Retina (tissue), 1 donor: ENCODE results near the gene CPB1.

Source experiments
- DNase-seq: peaks from one replicate; pipeline ENCODE4 v3.0.0-alpha.2; 2016

CPB1 gene

GRCh38 chr3:148833223-148833622 lies 5.6 kb downstream of the CPB1 start:
- no peak for DNase-seq

DNA sequence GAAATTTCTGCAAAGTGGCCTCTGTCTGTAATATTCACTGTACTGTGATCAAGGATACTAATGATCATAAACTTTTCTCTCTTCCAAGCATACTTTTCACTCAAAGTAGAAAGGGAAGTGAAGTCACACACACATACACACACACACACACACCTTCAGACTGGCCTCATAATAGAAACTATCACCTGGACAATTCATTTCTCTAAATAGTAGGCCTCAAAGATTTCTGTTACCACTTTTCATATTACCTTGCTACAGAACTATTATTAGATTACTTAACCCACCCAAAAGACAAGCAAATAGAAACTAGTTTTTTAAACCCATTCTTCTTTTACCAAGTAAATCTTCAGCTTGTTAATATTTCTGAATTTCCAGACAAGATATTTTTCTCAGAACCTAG lies 12.2 kb downstream of the CPB1 start:
- no peak for DNase-seq

DNA sequence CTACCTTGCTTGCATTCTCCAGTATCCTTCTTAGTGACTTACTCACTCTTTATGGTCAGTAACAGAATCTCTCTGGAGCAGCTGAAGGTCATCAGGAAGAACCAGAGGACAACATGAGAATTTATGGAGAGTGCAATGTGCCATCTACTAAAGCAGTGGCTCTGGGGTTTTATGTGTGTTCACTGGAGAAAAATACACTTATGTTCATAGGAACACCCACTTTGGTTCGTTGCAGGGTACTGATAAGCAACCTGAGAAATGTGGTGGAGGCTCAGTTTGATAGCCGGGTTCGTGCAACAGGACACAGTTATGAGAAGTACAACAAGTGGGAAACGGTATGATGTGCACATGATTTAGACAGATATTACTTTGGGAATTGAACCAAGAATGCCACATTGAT lies 12.8 kb downstream of the CPB1 start:
- no peak for DNase-seq

- DNase-seq = no peak
Observed at GRCh38 chr3:148845756-148846395, 18.3 kb downstream of the CPB1 start.

GRCh38 chr3:148847351-148847750 lies 19.7 kb downstream of the CPB1 start:
- no peak for DNase-seq

- no peak for DNase-seq
Observed at GRCh38 chr3:148848410-148848809, 20.8 kb downstream of the CPB1 start.

DNA sequence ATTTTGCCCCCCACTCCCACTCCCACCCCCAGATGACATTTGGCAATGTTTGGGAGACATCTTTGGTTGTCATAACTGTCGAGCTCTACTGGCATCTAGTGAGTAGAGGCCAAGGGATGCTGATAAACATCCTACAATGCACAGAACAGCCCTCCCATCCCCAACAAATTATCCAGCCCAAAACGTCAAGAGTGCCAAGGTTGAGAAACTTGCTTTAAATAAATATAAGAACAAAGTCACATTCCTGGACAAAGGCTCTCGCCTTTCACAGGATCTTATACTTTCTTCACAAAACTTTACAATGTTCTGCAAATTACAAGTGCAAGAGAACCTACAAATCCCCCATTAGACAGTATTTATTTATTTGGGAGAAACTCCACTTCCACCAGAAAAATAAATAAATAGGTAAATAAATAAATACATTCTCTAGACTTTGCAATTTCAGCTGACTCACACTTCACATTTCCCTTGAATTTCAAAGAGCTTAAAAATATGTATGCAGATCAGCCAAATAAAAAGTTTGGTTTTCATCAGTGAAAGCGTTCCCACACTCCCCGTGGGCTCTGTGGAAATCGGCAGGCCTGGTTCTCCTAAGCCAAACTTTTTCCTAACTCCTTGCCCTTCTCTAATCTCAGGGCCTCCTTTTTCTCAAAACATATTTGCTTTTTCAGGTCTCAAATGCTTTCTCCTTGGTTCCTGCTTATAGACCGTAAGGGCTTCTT lies 24.8 kb downstream of the CPB1 start:
- no peak for DNase-seq

- no peak for DNase-seq
Observed at GRCh38 chr3:148853076-148853475, 25.5 kb downstream of the CPB1 start.

DNA sequence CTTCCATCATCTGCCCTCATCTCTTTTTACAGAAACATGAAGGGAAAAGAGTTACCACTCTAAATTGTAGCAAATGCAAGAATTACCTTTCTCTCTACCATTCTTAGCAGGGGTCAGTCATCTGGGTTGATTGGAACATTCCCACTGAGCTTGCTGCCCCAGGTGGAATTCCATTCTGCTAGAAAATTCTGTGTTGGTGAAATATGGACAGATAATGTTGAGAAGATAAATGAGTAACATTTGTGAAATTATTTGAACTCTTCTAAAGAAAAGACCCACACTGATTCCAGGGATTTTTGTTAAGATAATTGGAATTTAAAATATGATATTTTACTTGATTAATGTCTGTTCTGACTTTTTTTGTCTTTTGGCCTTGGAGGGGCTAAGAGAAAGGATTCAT lies 26.4 kb downstream of the CPB1 start:
- no peak for DNase-seq

DNA sequence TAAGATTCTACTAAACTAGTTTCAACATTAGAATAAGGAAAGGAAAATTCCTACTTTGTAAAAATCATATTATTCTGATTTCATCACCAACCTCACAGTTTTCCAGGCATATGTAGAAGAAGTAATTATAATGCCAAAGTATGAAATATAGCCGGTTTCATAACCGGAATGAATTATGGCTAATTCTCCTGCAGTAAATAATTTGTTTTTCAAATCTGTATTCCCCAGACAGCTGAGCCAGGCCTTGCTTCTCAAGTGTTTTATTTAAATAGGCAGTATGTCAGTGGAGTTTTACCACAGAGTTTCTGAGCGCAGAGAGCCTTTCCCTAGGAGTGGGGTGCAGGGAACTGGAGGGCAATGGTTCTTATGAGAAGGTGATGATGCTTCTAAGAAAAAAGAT lies 28.8 kb downstream of the CPB1 start:
- no peak for DNase-seq

DNA sequence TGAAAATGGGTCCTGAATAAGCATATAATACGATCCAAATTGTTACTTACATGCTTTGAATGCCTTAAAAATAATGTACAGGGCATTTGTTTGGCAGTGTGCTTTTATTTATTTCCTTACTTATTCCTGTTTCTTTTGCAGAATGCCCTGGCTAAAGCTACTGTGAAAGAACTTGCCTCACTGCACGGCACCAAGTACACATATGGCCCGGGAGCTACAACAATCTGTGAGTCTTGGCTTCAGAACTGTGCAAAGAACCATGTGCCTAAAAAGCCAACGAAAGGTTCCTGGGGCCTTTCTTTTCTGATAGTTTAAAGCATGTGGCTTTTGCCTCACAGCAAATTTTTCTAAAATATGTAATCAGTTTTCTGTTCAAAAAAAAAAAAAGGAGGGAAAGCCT lies 29.7 kb downstream of the CPB1 start:
- DNase-seq = no peak

- no peak for DNase-seq
Observed at GRCh38 chr3:148861277-148861869, 33.8 kb downstream of the CPB1 start.

GRCh38 chr3:148863297-148863696 lies 35.7 kb downstream of the CPB1 start:
- no peak for DNase-seq

DNA sequence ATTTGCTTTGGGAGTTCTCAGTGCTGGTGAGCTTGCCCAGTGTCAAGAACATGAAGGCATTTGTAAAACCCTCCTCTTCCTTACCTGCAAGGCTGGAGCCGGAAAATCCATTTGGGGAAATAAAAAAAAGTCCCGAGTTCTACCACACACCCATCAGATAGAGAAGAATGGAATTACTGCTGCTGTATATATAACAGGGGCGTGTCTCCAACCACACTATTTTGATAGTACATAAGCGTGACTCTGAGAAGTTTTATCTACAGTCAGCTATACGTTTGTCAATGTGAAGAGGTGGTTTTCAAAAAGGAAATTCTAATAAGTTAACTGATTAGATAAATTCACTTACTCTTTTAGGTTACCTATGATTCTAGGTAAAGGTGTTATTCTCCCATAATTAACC lies 36.2 kb downstream of the CPB1 start:
- DNase-seq = no peak

GRCh38 chr3:148865049-148865448 lies 37.4 kb downstream of the CPB1 start, which contains the start of gene CPA3:
TSS of gene CPA3 (plus strand) at chr3:148865296. CDS start at chr3:148865308, 12 bp downstream.
- no peak for DNase-seq

- DNase-seq = no peak
Observed at GRCh38 chr3:148866261-148866660, 38.6 kb downstream of the CPB1 start.

DNA sequence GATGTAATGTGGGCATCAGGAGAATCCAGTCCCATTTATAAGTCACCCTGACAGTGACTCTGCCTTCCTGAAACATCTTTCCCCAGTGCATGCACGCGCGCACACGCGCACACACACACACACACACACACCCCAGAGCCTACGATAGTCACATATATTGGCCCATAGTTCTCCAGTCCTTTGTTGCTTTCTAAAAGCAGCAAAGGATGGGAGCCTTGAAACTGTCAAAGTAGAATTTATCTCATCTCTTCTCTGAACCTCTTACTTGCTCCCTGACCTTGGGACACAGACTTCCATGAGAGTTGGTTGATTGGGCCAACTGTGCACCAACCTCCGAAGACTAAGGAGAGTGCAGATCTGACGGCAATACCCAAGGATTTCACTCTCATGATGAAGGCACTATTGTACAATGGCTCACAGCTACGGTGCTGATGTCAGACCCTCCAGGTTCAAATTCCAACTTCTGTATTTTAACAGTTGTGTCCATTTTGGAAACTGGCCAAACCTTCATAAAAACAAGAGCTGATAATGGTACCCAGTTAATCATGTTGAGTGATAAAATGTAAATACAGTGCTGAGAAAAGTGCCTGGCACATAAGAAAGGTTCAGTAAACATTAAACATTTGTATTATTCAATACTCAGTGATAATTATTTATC lies 45.8 kb downstream of the CPB1 start:
- DNase-seq = no peak

DNA sequence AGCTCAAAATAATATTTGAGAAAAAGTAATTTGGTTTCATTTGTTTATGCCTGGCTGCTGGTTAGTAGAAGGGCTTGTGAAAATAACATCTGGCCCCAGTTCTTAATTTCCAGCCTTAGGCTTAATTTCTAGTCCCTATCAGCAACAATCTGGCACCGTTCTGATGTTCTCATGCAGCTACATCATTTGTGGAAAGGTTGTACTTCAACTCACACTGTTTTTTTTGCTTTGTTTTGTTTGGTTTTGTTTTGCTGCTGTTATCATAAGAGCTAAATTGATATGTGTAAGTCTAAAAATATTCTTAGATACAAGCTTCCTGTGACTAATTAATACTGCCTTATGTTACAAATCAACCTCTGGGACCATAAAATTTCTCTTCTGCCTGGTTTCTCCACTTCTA lies 46.4 kb downstream of the CPB1 start:
- DNase-seq = no peak

GRCh38 chr3:148878095-148878494 lies 50.5 kb downstream of the CPB1 start:
- no peak for DNase-seq

GRCh38 chr3:148879256-148879655 lies 51.6 kb downstream of the CPB1 start:
- DNase-seq = no peak

DNA sequence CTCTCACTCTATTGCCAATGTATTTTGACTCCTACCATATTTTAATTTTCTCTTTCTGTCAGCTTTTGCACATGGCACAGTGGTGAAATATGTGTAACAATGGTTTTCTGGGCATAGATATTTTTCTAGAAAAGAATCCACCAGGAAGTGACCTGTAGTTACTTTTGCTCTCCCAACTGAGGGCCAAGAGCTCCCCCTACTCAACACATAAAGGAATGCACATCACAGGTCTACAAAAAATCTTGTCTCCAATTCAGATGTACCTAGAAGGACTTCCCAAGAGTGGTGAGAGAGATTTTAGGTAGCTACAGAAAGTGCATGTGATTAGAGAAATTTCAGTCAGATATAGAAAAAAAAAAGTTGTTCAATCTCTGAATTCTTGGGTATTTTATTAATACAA lies 53.1 kb downstream of the CPB1 start:
- DNase-seq = no peak

DNA sequence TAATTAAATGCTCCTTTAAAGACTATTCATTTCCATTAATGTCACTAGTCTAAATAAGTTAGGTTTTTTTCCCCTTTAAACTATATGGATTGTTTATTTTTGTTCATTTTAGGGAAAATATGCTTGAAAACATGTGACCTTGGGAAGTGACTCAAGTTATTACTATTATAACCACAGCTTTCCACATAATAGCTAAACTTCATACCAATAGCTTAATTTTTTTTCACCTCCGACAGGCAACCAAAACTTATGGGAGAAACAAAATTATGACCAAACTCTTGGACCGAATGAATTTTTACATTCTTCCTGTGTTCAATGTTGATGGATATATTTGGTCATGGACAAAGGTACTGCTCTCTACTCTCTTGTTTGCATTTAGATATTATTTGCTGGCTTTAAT lies 53.7 kb downstream of the CPB1 start:
- DNase-seq = no peak

DNA sequence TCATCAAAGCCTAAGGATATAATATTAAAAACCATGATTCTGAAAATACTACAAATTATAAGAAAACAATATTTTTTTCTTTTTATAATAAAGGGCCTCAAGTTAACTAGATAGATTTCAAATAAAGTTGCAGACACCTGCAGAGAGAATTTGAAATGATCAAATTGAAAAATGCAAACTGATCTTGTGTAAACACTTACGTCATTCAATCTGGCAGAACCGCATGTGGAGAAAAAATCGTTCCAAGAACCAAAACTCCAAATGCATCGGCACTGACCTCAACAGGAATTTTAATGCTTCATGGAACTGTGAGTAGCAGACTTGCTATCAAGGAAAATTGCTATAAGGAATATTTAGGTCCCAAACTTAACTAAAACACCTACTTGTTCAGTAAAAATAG lies 54.7 kb downstream of the CPB1 start:
- no peak for DNase-seq

GRCh38 chr3:148883163-148883562 lies 55.6 kb downstream of the CPB1 start:
- DNase-seq = no peak
